ENCODE data around the gene TAPT1.

DNA sequence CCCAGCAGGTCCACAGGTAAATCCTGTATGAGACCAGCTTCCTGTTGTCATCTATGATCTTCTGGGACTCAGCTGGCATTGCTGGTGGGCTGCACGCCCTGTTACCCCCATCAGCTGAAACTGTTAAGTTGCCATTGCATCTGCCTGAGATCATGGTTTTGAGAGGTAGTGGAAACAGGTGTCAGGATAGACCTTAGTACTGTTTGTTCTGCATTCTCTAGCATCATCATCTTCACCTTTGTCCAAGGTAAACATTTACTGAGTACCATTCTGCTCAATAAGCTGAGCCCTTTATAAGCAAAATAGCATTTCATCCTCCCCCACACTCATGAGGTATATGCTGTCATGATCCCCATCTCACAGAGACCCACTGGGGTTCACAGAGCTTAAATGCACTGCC, 99.6 kb downstream of the TAPT1 start:
- no peak for TF ChIP-seq POLR2AphosphoS5 (IDR thresholded peaks at IDR 0.05; ENCODE audit: low read depth)
- no peak for TF ChIP-seq ZNF114 (CRISPR knock-in tag; IDR thresholded peaks at IDR 0.05)
- no peak for TF ChIP-seq EZH2 (IDR thresholded peaks at IDR 0.05; ENCODE audit: low read depth, unreplicated experiment)
- TF ChIP-seq EZH2phosphoT487 (IDR thresholded peaks at IDR 0.05; ENCODE audit: unreplicated experiment): no peak
- TF ChIP-seq, protein P1, sequence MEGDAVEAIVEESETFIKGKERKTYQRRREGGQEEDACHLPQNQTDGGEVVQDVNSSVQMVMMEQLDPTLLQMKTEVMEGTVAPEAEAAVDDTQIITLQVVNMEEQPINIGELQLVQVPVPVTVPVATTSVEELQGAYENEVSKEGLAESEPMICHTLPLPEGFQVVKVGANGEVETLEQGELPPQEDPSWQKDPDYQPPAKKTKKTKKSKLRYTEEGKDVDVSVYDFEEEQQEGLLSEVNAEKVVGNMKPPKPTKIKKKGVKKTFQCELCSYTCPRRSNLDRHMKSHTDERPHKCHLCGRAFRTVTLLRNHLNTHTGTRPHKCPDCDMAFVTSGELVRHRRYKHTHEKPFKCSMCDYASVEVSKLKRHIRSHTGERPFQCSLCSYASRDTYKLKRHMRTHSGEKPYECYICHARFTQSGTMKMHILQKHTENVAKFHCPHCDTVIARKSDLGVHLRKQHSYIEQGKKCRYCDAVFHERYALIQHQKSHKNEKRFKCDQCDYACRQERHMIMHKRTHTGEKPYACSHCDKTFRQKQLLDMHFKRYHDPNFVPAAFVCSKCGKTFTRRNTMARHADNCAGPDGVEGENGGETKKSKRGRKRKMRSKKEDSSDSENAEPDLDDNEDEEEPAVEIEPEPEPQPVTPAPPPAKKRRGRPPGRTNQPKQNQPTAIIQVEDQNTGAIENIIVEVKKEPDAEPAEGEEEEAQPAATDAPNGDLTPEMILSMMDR (conservative IDR thresholded peaks at IDR 0.05; ENCODE audit: low read depth in 2 of 2): no peak
- TF ChIP-seq, protein P2, sequence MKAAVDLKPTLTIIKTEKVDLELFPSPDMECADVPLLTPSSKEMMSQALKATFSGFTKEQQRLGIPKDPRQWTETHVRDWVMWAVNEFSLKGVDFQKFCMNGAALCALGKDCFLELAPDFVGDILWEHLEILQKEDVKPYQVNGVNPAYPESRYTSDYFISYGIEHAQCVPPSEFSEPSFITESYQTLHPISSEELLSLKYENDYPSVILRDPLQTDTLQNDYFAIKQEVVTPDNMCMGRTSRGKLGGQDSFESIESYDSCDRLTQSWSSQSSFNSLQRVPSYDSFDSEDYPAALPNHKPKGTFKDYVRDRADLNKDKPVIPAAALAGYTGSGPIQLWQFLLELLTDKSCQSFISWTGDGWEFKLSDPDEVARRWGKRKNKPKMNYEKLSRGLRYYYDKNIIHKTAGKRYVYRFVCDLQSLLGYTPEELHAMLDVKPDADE (IDR thresholded peaks at IDR 0.05): no peak
- TF ChIP-seq CREB1 (CRISPR knock-in tag; IDR thresholded peaks at IDR 0.05; ENCODE audit: low read depth): no peak
- no peak for TF ChIP-seq NANOG (IDR thresholded peaks at IDR 0.05; ENCODE audit: borderline replicate concordance)
- TF ChIP-seq, protein P3, sequence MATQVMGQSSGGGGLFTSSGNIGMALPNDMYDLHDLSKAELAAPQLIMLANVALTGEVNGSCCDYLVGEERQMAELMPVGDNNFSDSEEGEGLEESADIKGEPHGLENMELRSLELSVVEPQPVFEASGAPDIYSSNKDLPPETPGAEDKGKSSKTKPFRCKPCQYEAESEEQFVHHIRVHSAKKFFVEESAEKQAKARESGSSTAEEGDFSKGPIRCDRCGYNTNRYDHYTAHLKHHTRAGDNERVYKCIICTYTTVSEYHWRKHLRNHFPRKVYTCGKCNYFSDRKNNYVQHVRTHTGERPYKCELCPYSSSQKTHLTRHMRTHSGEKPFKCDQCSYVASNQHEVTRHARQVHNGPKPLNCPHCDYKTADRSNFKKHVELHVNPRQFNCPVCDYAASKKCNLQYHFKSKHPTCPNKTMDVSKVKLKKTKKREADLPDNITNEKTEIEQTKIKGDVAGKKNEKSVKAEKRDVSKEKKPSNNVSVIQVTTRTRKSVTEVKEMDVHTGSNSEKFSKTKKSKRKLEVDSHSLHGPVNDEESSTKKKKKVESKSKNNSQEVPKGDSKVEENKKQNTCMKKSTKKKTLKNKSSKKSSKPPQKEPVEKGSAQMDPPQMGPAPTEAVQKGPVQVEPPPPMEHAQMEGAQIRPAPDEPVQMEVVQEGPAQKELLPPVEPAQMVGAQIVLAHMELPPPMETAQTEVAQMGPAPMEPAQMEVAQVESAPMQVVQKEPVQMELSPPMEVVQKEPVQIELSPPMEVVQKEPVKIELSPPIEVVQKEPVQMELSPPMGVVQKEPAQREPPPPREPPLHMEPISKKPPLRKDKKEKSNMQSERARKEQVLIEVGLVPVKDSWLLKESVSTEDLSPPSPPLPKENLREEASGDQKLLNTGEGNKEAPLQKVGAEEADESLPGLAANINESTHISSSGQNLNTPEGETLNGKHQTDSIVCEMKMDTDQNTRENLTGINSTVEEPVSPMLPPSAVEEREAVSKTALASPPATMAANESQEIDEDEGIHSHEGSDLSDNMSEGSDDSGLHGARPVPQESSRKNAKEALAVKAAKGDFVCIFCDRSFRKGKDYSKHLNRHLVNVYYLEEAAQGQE (IDR thresholded peaks at IDR 0.05; ENCODE audit: unreplicated experiment): no peak

Measured in GM23338 (cell line).